Progenitor cell of endocrine pancreas (in vitro differentiated cells): ENCODE measurements around the gene PTPN9. TPM values are rescaled to one million over a fixed set of nuclear protein-coding genes. Genes with fewer than 3 reads are reported as not detected.
"Not testable (repeated sequence)": the region's sequence is repeated elsewhere in the genome, so short reads cannot be mapped to it uniquely, and the experiment has no call there.

ENCODE experiments used
- DNase-seq: peaks from one replicate; pipeline ENCODE4 v3.0.0; 2021; ENCODE audit warnings: low spot score; ENCODE audit not compliant: unreplicated experiment
- H3K27ac Mint-ChIP-seq: 2 replicates; pipeline ENCODE4 v1.8.0; 2021; ENCODE audit warnings: mild to moderate bottlenecking, moderate library complexity, mixed read lengths
- H3K27me3 Mint-ChIP-seq: 2 replicates; pipeline ENCODE4 v1.8.0; 2021; ENCODE audit warnings: mixed read lengths
- H3K36me3 Mint-ChIP-seq: 2 replicates; pipeline ENCODE4 v1.8.0; 2022; ENCODE audit warnings: mixed read lengths; ENCODE audit not compliant: insufficient read depth
- H3K4me1 Mint-ChIP-seq: 2 replicates; pipeline ENCODE4 v1.8.0; 2021; ENCODE audit warnings: low read depth, mixed read lengths
- H3K4me3 Mint-ChIP-seq: 2 replicates; pipeline ENCODE4 v1.8.0; 2021; ENCODE audit warnings: low read depth, mild to moderate bottlenecking, moderate library complexity, mixed read lengths
- H3K9me3 Mint-ChIP-seq: 2 replicates; pipeline ENCODE4 v1.8.0; 2021; ENCODE audit warnings: low read depth, mixed read lengths
- total RNA-seq: library from RNA; stranded (reverse); gene quantifications from 2 replicates; pipeline ENCODE4 v1.2.1, GENCODE V29; 2021
- TF ChIP-seq, protein P1 (sequence below): fragments of 200-600 bp; sonication (generic); IDR thresholded peaks from one replicate; pipeline ENCODE4 v1.5.0; 2021; ENCODE audit warnings: antibody characterized with exemption, mild to moderate bottlenecking; ENCODE audit not compliant: unreplicated experiment

Gene PTPN9
- total RNA-seq, 1 donor from 2014 or later, result 37.1 TPM

DNA sequence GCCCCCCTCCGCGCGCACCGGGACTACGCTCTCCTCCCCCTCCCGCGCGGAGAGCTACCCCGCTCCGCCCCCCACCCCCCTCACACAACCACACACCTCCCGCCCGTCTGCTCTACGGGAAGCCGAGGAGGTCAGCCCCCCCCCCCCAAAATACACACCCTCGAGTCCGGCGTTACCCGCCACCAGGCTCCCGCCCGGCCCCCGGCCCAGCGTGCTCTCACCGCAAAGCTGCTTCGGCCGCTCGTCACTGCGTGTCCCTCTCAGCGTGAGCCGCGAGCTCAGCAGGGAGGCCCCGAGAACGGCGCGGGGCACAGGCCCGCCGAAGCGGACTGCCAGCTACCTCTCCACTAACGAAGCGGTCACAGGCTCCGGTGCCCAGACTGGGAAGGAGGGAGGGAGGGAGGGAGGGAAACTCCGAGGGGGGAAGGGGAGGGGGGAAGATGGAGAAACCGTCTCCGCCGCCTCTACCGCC, 127.9 kb downstream of the PTPN9 start:
- no peak for DNase-seq
- H3K36me3 Mint-ChIP-seq, result peaks cover 2% of the 10 kb centered on the region
- peak overlapping the region; percentile 95 for H3K27ac Mint-ChIP-seq
- H3K4me1 Mint-ChIP-seq, result peaks cover 18% of the 10 kb centered on the region
- H3K9me3 Mint-ChIP-seq, result no peaks in the 10 kb centered on the region
- H3K27me3 Mint-ChIP-seq, result no peaks in the 10 kb centered on the region
- peak overlapping the region; percentile 93 for H3K4me3 Mint-ChIP-seq
- TF ChIP-seq, protein P1, sequence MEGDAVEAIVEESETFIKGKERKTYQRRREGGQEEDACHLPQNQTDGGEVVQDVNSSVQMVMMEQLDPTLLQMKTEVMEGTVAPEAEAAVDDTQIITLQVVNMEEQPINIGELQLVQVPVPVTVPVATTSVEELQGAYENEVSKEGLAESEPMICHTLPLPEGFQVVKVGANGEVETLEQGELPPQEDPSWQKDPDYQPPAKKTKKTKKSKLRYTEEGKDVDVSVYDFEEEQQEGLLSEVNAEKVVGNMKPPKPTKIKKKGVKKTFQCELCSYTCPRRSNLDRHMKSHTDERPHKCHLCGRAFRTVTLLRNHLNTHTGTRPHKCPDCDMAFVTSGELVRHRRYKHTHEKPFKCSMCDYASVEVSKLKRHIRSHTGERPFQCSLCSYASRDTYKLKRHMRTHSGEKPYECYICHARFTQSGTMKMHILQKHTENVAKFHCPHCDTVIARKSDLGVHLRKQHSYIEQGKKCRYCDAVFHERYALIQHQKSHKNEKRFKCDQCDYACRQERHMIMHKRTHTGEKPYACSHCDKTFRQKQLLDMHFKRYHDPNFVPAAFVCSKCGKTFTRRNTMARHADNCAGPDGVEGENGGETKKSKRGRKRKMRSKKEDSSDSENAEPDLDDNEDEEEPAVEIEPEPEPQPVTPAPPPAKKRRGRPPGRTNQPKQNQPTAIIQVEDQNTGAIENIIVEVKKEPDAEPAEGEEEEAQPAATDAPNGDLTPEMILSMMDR, result no peak

DNA sequence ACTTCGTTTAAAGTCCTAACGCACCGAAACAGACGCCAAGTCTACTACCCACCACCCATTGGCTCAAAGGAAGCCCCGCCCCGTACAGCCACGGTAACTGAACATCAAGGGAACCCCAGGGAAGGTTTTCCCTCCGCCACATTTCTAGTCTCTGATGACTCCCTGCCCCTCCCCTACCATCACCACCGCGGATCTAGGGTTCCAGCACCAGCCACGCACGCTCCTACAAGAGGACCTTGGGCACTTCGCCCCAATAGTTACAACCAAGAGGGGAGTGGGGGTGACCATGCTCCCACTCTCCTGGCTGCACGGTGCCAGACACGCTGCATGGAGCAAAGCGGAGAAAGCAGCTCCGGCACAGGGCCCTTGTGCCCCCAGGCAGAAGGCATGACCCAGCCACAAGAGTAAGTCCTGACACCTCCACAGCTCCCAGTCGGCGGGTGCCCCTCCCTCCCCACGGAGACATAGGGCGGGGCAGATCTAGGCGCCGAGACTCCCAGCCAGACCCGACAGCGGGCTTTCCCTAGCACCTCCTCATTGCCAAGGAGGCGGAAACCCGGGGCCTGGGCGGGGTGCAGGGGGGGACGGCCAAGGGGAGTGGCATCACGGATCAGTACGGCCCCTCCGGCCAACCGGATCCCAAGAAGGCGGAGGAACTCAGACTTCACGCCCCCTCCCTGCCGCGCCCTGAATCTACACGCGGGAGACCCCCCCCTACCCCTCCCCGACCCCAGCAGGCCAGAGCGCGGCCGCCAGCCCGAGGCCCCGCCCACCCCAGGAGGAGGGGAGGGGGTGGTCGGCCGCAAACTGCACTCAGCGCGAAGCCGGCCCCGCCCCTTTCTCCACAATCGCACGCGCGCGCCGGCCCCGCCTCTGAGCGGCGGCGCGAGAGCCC, 128.6 kb downstream of the PTPN9 start:
- peaks cover 4% of the 10 kb centered on the region for H3K36me3 Mint-ChIP-seq
- H3K27me3 Mint-ChIP-seq, result no peaks in the 10 kb centered on the region
- no peaks in the 10 kb centered on the region for H3K9me3 Mint-ChIP-seq
- H3K4me1 Mint-ChIP-seq, result peaks cover 17% of the 10 kb centered on the region
- peak overlapping the region; percentile 98 for H3K27ac Mint-ChIP-seq
- H3K4me3 Mint-ChIP-seq, result peak overlapping the region; percentile 93
- TF ChIP-seq, protein P1, result peak; percentile 7
- peak; percentile 93 for DNase-seq

DNA sequence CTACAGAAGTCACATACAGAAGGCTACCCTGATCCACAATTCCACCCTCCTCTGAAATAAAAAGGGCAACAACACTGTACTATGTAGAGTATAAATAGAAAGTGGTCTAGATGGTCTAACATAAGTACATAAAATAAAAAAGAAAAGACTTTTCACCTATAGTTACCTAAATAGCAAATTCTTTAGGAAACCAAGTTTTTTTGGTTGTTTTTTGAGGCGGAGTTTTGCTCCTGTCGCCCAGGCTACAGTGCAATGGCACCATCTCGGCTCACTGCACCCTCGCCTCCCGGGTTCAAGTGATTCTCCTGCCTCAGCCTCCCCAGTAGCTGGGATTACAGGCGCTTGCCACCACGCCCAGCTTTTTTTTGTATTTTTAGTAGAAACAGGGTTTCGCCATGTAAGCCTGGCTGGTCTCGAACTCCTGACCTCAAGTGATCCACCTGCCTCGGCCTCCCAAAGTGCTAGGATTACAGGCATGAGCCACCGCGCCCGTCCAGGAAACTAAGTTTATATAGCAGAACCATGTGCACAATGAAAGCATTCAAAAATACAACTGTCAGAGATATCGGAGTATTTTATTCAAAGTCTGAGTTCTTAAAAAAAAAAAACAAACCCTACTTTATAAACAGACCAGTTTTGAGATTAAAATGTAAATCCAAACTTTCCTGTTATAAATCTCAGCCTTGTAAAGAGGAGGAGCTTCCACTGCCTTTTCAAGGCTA, 129.4 kb downstream of the PTPN9 start:
- TF ChIP-seq, protein P1, result no peak
- H3K4me1 Mint-ChIP-seq, result peaks cover 17% of the 10 kb centered on the region
- no peaks in the 10 kb centered on the region for H3K9me3 Mint-ChIP-seq
- H3K27me3 Mint-ChIP-seq, result no peaks in the 10 kb centered on the region
- peaks cover 4% of the 10 kb centered on the region for H3K36me3 Mint-ChIP-seq
- H3K27ac Mint-ChIP-seq, result peak overlapping the region; percentile 98
- no peak for DNase-seq
- H3K4me3 Mint-ChIP-seq, result peak overlapping the region; percentile 93

DNA sequence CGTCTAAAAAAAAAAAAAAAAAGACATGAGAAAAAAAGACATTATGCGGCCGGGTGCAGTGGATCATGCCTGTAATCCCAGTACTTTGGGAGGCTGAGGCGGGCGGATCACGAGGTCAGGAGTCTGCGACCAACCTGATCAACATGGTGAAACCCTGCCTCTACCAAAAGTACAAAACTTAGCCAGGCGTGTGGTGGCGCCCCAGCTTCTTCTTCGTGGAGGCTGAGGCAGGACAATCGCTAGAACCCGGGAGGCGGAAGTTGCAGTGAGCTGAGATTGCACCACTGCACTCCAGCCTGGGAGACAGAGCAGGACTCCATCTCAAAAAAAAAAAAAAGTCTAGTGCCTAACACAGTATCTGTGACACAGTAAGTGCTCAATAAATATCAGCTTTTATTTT, 130.9 kb downstream of the PTPN9 start:
- not testable (repeated sequence) for DNase-seq, H3K9me3 Mint-ChIP-seq, H3K27ac Mint-ChIP-seq, H3K4me3 Mint-ChIP-seq, H3K36me3 Mint-ChIP-seq, H3K27me3 Mint-ChIP-seq
- H3K4me1 Mint-ChIP-seq, result peaks cover 16% of the 10 kb centered on the region

DNA sequence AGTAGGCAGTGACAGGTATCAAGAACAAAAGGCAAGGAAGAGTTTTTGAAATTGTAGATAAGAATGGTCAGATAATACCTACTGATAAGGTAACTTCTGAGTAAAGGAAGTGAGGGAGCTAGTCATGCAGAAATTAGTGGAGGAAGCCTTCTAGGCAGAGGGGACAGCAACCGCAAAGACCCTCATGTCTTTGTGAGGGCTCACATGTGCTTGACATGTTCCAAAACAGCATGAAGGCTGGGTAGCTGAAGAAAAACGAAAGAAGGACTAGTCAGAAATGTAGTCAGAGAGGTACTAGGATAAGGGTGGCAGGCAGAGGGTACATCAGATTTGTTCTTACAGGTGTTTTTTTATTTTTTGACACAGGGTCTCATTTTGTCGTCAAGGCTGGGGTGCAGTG, 133.0 kb downstream of the PTPN9 start:
- TF ChIP-seq, protein P1, result no peak
- H3K36me3 Mint-ChIP-seq, result peaks cover 8% of the 10 kb centered on the region
- peaks cover 11% of the 10 kb centered on the region for H3K4me1 Mint-ChIP-seq
- no peaks in the 10 kb centered on the region for H3K27me3 Mint-ChIP-seq
- H3K4me3 Mint-ChIP-seq, result no peak overlapping the region
- H3K9me3 Mint-ChIP-seq, result no peaks in the 10 kb centered on the region
- no peak for DNase-seq
- peak overlapping the region; percentile 56 for H3K27ac Mint-ChIP-seq

DNA sequence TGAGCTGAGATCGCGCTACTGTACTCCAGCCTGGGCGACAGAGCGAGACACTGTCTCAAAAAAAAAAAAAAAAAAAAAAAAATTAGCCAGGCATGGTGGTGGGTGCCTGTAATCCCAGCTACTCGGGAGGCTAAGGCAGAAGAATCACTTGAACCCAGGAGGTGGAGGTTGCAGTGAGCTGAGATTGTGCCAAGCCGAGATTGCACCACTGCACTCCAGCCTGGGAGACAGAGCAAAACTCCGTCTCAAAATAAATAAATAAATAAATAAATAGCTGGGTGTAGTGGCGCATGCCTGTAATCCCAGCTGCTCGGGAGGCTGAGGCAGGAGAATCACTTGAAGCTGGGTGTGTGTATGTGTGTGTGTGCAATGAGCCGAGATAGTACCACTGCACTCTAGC, 133.8 kb downstream of the PTPN9 start:
- not testable (repeated sequence) for H3K4me3 Mint-ChIP-seq, H3K36me3 Mint-ChIP-seq, H3K27ac Mint-ChIP-seq, DNase-seq, H3K27me3 Mint-ChIP-seq, H3K4me1 Mint-ChIP-seq, H3K9me3 Mint-ChIP-seq

DNA sequence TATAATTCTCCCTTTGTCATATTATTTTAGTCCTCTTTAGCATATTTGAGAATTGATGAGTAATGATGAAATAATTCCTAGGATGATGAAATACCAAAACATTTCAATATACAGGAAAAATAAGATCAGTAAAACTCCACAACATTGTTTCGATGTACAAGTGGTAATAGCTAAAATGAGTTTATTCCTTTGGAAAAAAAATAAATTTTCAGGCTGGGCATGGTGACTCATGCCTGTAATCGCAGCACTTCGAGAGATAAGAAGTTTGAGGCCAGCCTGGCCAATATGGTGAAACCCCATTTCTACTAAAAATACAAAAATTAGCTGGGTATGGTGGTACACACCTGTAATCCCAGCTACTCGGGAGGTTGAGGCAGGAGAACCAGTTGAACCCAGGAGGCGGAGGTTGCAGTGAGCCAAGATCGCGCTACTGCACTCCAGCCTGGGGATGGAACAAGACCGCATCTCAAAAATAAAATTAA, 135.1 kb downstream of the PTPN9 start:
- H3K27me3 Mint-ChIP-seq, H3K9me3 Mint-ChIP-seq, H3K4me3 Mint-ChIP-seq, H3K27ac Mint-ChIP-seq, DNase-seq, H3K4me1 Mint-ChIP-seq: not testable (repeated sequence)
- peaks cover 11% of the 10 kb centered on the region for H3K36me3 Mint-ChIP-seq
